Neural progenitor cell (in vitro differentiated cells): ENCODE data around the gene PEX10.

Experiments
- CTCF ChIP-seq: fragments of 200-600 bp; sonication (generic); IDR thresholded peaks from 2 replicates; pipeline ENCODE4 v1.5.1; 2017; ENCODE audit warnings: antibody characterized with exemption, mild to moderate bottlenecking
- EZH2 ChIP-seq: fragments of 200-600 bp; sonication (generic); IDR thresholded peaks from 2 replicates; pipeline ENCODE4 v1.6.1; 2017; ENCODE audit warnings: antibody characterized with exemption, mild to moderate bottlenecking, moderate library complexity
- EZH2phosphoT487 ChIP-seq: fragments of 200-600 bp; sonication (generic); IDR thresholded peaks from 2 replicates; pipeline ENCODE4 v1.6.1; 2017; ENCODE audit warnings: antibody characterized with exemption

DNA sequence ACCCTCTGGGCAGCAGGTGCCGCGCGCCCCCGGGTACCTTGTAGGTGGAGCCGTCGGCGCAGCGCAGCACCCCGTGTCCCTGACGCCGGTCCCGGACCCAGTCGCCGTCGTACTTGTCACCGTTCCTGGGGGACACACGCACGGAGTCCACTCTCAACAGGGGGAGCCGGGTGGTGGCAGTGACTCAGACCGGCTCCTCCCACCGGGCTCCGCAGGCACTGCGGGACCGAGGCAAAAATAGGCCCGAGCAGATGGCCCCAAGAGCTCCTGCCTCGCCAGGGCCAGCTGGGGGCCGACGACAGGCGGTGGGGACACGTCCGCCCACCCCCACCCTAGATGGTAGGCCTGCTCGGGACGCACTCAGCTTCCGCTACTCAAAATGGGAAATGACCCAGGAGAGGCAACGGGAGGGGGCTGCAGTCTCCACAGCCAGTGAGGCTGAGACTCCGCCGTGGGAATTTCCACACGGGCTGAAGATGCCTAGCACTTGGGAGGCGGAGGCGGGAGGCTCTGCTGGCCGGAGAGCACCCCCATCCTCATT, 27.4 kb downstream of the PEX10 start:
- TF ChIP-seq CTCF (no peak), EZH2phosphoT487 (no peak), EZH2 (no peak)
